Adrenal gland (tissue), 5 donors: ENCODE data around the gene WHRN.

Experiments used
- CTCF ChIP-seq, 6 experiments: fragments of 450-650 bp in 4 of 6; fragments of 200-600 bp in 2 of 6; sonication (generic) in 1 of 6; IDR thresholded peaks; 1 replicate in 5 of 6; 2 replicates in 1 of 6; pipeline versions ENCODE4 v1.5.1 to v1.8.0; 2016 to 2021; ENCODE audit warnings: antibody characterized with exemption in 6 of 6, mild to moderate bottlenecking in 2 of 6, moderate library complexity in 1 of 6
- POLR2A ChIP-seq, 2 donors: fragments of 450-650 bp; IDR thresholded peaks; one replicate each; pipeline ENCODE4 v1.6.1; 2017; ENCODE audit warnings: antibody characterized with exemption in 2 of 2, mild to moderate bottlenecking in 2 of 2, moderate library complexity in 1 of 2
- donor health status: DM: no; HTN: no; CAD: no.

- no peak for TF ChIP-seq CTCF (IDR thresholded peaks at IDR 0.05)
- TF ChIP-seq POLR2A (IDR thresholded peaks at IDR 0.05) = no peak
Observed at GRCh38 chr9:114518599-114519022, 13.3 kb upstream of the WHRN start.
